Smooth muscle cell (in vitro differentiated cells): ENCODE data around the gene SDC3. TPM values are rescaled to one million over a fixed set of nuclear protein-coding genes. Genes with fewer than 3 reads are reported as not detected.
A peak's percentile ranks its signal among the peaks of the same experiment; 100 is the strongest.

Experiments
- DNase-seq: peaks from one replicate; lab custom pipeline; 2025; ENCODE audit not compliant: unreplicated experiment; lab: John Stamatoyannopoulos, UW
- H2AFZ ChIP-seq: fragments of 200-600 bp; sonication (generic); 2 replicates; pipeline ENCODE4 v1.6.0; 2016; ENCODE audit warnings: antibody characterized with exemption, low read depth, mild to moderate bottlenecking
- H3F3A ChIP-seq: fragments of 200-600 bp; sonication (generic); 2 replicates; pipeline ENCODE4 v1.6.0; 2017; ENCODE audit warnings: antibody characterized with exemption, low read depth
- H3K27ac ChIP-seq: fragments of 200-600 bp; sonication (generic); 2 replicates; pipeline ENCODE4 v1.5.1; 2016; ENCODE audit warnings: low read depth, mild to moderate bottlenecking
- H3K27me3 ChIP-seq: fragments of 200-600 bp; sonication (generic); 2 replicates; pipeline ENCODE4 v1.6.1; 2016; ENCODE audit warnings: low read depth, mild to moderate bottlenecking
- H3K36me3 ChIP-seq: fragments of 200-600 bp; sonication (generic); 2 replicates; pipeline ENCODE4 v1.5.1; 2016; ENCODE audit warnings: low read depth
- H3K4me1 ChIP-seq: fragments of 200-600 bp; sonication (generic); 2 replicates; pipeline ENCODE4 v1.5.1; 2016; ENCODE audit warnings: low read depth
- H3K4me2 ChIP-seq: fragments of 200-600 bp; sonication (generic); 2 replicates; pipeline ENCODE4 v1.6.0; 2016; ENCODE audit warnings: mild to moderate bottlenecking
- H3K4me3 ChIP-seq: fragments of 200-600 bp; sonication (generic); 2 replicates; pipeline ENCODE4 v1.5.1; 2016; ENCODE audit warnings: mild to moderate bottlenecking
- H3K79me2 ChIP-seq: fragments of 200-600 bp; sonication (generic); 2 replicates; pipeline ENCODE4 v1.6.0; 2016; ENCODE audit warnings: low read depth, mild to moderate bottlenecking
- H3K9ac ChIP-seq: fragments of 200-600 bp; sonication (generic); 2 replicates; pipeline ENCODE4 v1.6.0; 2016; ENCODE audit warnings: low read depth
- H3K9me3 ChIP-seq: fragments of 200-600 bp; sonication (generic); replicated peaks from 2 replicates; pipeline ENCODE4 v1.5.1; 2016; ENCODE audit warnings: low read depth
- H4K20me1 ChIP-seq: fragments of 200-600 bp; sonication (generic); 2 replicates; pipeline ENCODE4 v1.6.0; 2016; ENCODE audit warnings: low read depth
- CTCF ChIP-seq: fragments of 200-600 bp; sonication (generic); IDR thresholded peaks from 2 replicates; pipeline ENCODE4 v1.5.1; 2017; ENCODE audit warnings: borderline replicate concordance, mild to moderate bottlenecking, antibody characterized with exemption; ENCODE audit not compliant: insufficient read depth, poor library complexity, severe bottlenecking
- WGBS: methylation state at CpG from one replicate; pipeline ENCODE4 v1.1.7; 2016; ENCODE audit warnings: low lambda C conversion rate; 5-methylcytosine and 5-hydroxymethylcytosine counted together
- polyA plus RNA-seq: library from polyadenylated mRNA; unstranded; fragments of >200 nt; fragmentation: Nextera tagmentation; extraction: Ambion mirVana; gene quantifications from 2 replicates; pipeline ENCODE4 v1.2.1, GENCODE V29; 2016
- total RNA-seq: library from RNA; depleted of rRNA; stranded (reverse); fragments of >200 nt; gene quantifications from 2 replicates; pipeline ENCODE4 v1.2.3, GENCODE V29; 2014

The SDC3 gene
- total and polyA plus RNA-seq, 2 experiments from 2014 or later, result 46.3 to 112 TPM

- Histone ChIP-seq H3K4me1 (peaks cover 11% of the 10 kb centered on the region), H3F3A (no peaks in the 10 kb centered on the region), H4K20me1 (no peaks in the 10 kb centered on the region), H3K27ac (no peak overlapping the region), H3K79me2 (no peaks in the 10 kb centered on the region), H3K9me3 (no peaks in the 10 kb centered on the region), H3K4me3 (no peak overlapping the region), H3K36me3 (no peaks in the 10 kb centered on the region), H3K9ac (no peak overlapping the region), H3K4me2 (no peak overlapping the region), H3K27me3 (no peaks in the 10 kb centered on the region), H2AFZ (no peak overlapping the region)
- no peak for DNase-seq
- WGBS, result 81% methylated on average over 4 of the region's 4 CpGs
- no peak for TF ChIP-seq CTCF
Observed at GRCh38 chr1:30853350-30853749, 55.2 kb downstream of the SDC3 start.

DNA sequence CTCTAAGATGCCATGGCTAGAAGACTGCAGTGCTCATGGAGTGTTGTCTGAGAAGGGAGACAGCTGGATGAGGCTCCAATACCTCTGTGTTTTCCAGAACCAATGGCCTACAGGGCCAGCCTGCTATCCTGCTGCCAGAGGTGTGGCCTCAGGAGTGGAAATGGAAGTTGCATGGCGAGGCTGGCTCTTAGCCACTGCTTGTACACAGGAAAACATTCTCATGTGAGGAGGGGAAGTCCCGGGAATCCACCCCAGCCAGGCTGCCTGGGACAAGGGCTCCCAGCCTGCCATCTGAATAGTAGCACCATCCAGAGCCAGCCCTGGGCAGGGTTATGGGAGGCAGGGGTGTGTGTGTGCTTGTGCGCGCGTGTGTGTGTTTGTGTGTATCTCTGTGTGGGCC, 56.5 kb downstream of the SDC3 start:
- Histone ChIP-seq H3K27ac (no peak overlapping the region), H3K36me3 (no peaks in the 10 kb centered on the region), H2AFZ (no peak overlapping the region), H3K4me1 (peaks cover 8% of the 10 kb centered on the region), H3K9ac (no peak overlapping the region), H3K4me3 (no peak overlapping the region), H4K20me1 (no peaks in the 10 kb centered on the region), H3K27me3 (no peaks in the 10 kb centered on the region), H3K4me2 (no peak overlapping the region), H3F3A (no peaks in the 10 kb centered on the region), H3K79me2 (no peaks in the 10 kb centered on the region), H3K9me3 (no peaks in the 10 kb centered on the region)
- TF ChIP-seq CTCF, result no peak
- WGBS, result 72% methylated on average over 5 of the region's 5 CpGs
- peak; percentile 30 for DNase-seq

GRCh38 chr1:30851286-30851685, 57.3 kb downstream of the SDC3 start:
- no peaks in the 10 kb centered on the region for H3F3A ChIP-seq
- H3K4me2 ChIP-seq, result no peak overlapping the region
- peaks cover 8% of the 10 kb centered on the region for H3K4me1 ChIP-seq
- WGBS, result 97% methylated on average over 1 of the region's 1 CpG
- no peak for DNase-seq
- no peaks in the 10 kb centered on the region for H3K27me3 ChIP-seq
- H2AFZ ChIP-seq, result no peak overlapping the region
- no peak overlapping the region for H3K9ac ChIP-seq
- no peak for TF ChIP-seq CTCF
- H3K79me2 ChIP-seq, result no peaks in the 10 kb centered on the region
- no peaks in the 10 kb centered on the region for H3K9me3 ChIP-seq
- H3K4me3 ChIP-seq, result no peak overlapping the region
- H3K27ac ChIP-seq, result no peak overlapping the region
- H3K36me3 ChIP-seq, result no peaks in the 10 kb centered on the region
- H4K20me1 ChIP-seq, result no peaks in the 10 kb centered on the region

GRCh38 chr1:30850607-30851006, 58.0 kb downstream of the SDC3 start:
- Histone ChIP-seq H3K79me2 (no peaks in the 10 kb centered on the region), H3K4me2 (no peak overlapping the region), H2AFZ (no peak overlapping the region), H3F3A (no peaks in the 10 kb centered on the region), H3K36me3 (no peaks in the 10 kb centered on the region), H3K4me1 (peaks cover 13% of the 10 kb centered on the region), H3K9me3 (no peaks in the 10 kb centered on the region), H3K27me3 (no peaks in the 10 kb centered on the region), H3K27ac (no peak overlapping the region), H4K20me1 (no peaks in the 10 kb centered on the region), H3K4me3 (no peak overlapping the region), H3K9ac (no peak overlapping the region)
- no peak for TF ChIP-seq CTCF
- DNase-seq, result no peak
- WGBS, result 88% methylated on average over 2 of the region's 2 CpGs
